Body of pancreas (tissue), 4 donors: Measurements from ENCODE around the gene STXBP4.

Source experiments
- CTCF ChIP-seq, 7 experiments: fragments of 450-650 bp in 4 of 7; fragments of 200-600 bp in 3 of 7; sonication (generic) in 3 of 7; IDR thresholded peaks; one replicate each; pipeline ENCODE4 v1.5.1; 2016 to 2019; ENCODE audit warnings: antibody characterized with exemption in 7 of 7
- POLR2A ChIP-seq, 3 donors: fragments of 450-650 bp; IDR thresholded peaks; one replicate each; pipeline ENCODE4 v1.6.1; 2016; ENCODE audit warnings: antibody characterized with exemption in 3 of 3, mild to moderate bottlenecking in 2 of 3

- TF ChIP-seq CTCF (IDR thresholded peaks at IDR 0.05) (no peak), POLR2A (IDR thresholded peaks at IDR 0.05) (no peak)
These were observed 101.5 kb downstream of the STXBP4 start for GRCh38 chr17:55069983-55070529.
